ENCODE results near the gene ATF6. TPM values are rescaled to one million over a fixed set of nuclear protein-coding genes. Genes with fewer than 3 reads are reported as not detected.

Gene ATF6
- total and polyA plus RNA-seq, 8 donors = 2.2 to 29.5 (median 16.9) TPM

DNA sequence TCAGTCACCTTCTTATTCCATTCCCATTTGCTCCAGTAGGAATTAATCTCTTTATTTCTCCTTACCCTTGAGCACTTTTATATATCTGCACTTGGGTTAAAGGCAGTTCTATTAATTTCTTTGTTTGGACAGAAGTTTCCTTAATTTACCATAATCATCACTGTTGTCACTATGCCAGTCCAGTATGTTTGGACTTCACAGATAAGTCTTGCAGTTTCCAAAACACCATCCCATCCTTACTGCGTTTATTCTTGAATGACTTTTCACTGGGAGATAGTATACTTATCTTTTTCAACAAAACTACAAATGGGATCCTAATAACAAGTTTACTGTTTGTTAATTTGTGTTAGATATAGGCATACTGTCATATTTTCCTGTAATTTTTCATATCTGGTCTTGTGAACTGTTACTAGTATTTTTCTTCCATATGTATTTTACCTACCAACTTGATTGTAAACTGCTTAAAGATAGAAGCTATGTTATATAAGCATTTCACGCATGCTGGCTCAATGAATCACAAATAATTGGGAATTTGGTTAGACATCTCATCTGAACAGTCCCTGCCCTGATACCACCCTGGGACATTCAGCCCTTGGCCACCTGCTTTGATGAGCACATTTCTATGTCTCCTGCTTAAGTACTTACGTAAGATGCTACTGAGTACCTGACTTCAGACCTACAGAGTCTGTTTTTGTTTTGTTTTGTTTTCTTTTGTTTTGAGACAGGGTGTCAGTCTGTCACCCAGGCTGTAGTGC lies 179.4 kb downstream of the ATF6 start:
- Histone ChIP-seq H3K4me1 (no peaks in the 10 kb centered on the region), H3K27ac (no peak overlapping the region), H3K36me3 (peaks cover 0 to 24% (median 0%) of the 10 kb centered on the region in 3 donors), H3K27me3 (no peaks in the 10 kb centered on the region), H3K9me3 (no peaks in the 10 kb centered on the region), H3K4me3 (no peak overlapping the region)
- TF ChIP-seq, protein P1, sequence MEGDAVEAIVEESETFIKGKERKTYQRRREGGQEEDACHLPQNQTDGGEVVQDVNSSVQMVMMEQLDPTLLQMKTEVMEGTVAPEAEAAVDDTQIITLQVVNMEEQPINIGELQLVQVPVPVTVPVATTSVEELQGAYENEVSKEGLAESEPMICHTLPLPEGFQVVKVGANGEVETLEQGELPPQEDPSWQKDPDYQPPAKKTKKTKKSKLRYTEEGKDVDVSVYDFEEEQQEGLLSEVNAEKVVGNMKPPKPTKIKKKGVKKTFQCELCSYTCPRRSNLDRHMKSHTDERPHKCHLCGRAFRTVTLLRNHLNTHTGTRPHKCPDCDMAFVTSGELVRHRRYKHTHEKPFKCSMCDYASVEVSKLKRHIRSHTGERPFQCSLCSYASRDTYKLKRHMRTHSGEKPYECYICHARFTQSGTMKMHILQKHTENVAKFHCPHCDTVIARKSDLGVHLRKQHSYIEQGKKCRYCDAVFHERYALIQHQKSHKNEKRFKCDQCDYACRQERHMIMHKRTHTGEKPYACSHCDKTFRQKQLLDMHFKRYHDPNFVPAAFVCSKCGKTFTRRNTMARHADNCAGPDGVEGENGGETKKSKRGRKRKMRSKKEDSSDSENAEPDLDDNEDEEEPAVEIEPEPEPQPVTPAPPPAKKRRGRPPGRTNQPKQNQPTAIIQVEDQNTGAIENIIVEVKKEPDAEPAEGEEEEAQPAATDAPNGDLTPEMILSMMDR (IDR thresholded peaks at IDR 0.05) = no peak
- FAIRE-seq (no peak), ATAC-seq (no peak), DNase-seq (no peak)
- 81 to 87% methylated on average over 3 of the region's 3 CpGs for WGBS, 2 donors
- intact Hi-C loops (cut with DNase I) = no loop called here

DNA sequence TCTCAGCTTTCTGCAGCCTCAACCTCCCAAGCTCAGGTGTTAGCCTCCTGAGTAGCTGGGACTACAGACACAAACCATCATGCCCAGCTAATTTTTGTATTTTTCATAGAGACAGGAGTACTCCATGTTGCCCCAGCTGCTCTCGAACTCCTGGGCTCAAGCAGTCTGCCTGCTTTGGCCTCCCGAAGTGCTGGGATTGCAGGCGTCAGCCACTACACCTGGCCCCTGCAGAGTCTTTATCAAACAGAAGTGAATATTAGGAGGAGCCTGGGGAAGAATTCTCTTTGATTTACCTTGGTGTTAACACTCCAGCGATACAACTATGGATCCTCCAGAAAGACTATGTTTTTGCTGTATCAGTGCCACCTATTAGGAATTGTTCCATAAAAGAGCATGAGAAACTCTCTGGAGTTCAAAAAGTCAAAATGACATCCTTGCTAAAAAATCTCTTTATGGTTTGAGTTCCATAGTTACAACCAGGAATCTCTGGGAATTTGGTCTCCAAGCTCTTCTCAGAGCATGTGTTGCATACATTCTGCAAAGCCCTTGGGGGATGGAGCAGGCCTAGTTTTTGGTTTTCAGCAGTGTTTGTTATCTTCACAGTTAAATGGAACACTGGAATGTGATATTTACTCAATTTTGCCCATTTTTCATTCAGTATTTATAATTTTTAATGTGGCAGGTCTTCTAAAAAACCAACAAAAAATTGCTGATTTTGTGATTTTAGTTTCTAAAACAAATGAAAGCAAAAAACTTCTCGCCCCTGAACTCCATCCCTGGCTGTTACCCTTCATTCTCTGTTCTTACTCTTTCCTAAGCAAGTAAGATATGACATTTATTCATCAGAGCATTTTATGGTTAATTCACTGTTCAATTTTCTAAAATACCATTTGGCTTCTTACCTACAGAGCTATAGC lies 180.2 kb downstream of the ATF6 start:
- Histone ChIP-seq H3K27ac (no peak overlapping the region), H3K27me3 (no peaks in the 10 kb centered on the region), H3K9me3 (no peaks in the 10 kb centered on the region), H3K36me3 (peaks cover 0 to 24% (median 0%) of the 10 kb centered on the region in 3 donors), H3K4me1 (no peaks in the 10 kb centered on the region), H3K4me3 (no peak overlapping the region)
- intact Hi-C loops (cut with DNase I) = no loop called here
- 91 to 93% methylated on average over 5 of the region's 5 CpGs for WGBS, 2 donors
- FAIRE-seq = no peak
- no peak for DNase-seq
- TF ChIP-seq, protein P1 (IDR thresholded peaks at IDR 0.05) = no peak
- ATAC-seq = no peak

DNA sequence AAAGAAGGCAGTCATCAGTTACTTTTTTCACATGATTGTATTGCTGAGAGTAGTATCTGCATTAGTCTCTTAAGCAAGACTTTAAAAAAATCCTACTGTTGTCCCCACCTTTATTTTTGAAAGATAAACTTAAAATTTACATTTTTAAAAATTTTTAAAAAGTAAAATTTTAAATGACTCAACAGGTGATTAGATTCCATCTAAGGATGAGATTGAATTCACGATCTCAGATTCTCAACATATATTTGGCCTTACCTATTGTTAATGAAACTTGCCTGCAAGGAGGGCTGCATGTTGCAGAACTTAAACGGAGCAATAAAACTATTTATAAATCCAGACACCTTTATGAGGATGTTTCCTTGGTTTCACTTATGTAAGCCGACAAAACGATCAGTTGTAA lies 182.3 kb downstream of the ATF6 start:
- Histone ChIP-seq H3K36me3 (peaks cover 0 to 12% (median 0%) of the 10 kb centered on the region in 3 donors), H3K27me3 (no peaks in the 10 kb centered on the region), H3K4me1 (no peaks in the 10 kb centered on the region), H3K9me3 (no peaks in the 10 kb centered on the region), H3K4me3 (no peak overlapping the region), H3K27ac (no peak overlapping the region)
- DNase-seq (no peak), ATAC-seq (no peak), FAIRE-seq (no peak)
- TF ChIP-seq, protein P1 (IDR thresholded peaks at IDR 0.05) = no peak
- 75 to 88% methylated on average over 4 of the region's 4 CpGs for WGBS, 2 donors
- intact Hi-C loops (cut with DNase I) = no loop called here

- ATAC-seq (no peak), DNase-seq (no peak), FAIRE-seq (no peak)
- intact Hi-C loops (cut with DNase I) = no loop called here
- Histone ChIP-seq H3K27ac (no peak overlapping the region), H3K36me3 (peaks cover 0 to 4% (median 0%) of the 10 kb centered on the region in 3 donors), H3K4me3 (no peak overlapping the region), H3K27me3 (no peaks in the 10 kb centered on the region), H3K9me3 (no peaks in the 10 kb centered on the region), H3K4me1 (no peaks in the 10 kb centered on the region)
- WGBS, 2 donors = 81 to 96% methylated on average over 2 of the region's 2 CpGs
- TF ChIP-seq, protein P1 (IDR thresholded peaks at IDR 0.05) = no peak
Measured at GRCh38 chr1:161949548-161949947, 183.4 kb downstream of the ATF6 start.
